NCI-H82 (cell line): ENCODE results near the gene MGAT1.

Experiments
- DNase-seq: peaks from one replicate; lab custom pipeline; 2025; lab: John Stamatoyannopoulos, UW

MGAT1 gene

DNA sequence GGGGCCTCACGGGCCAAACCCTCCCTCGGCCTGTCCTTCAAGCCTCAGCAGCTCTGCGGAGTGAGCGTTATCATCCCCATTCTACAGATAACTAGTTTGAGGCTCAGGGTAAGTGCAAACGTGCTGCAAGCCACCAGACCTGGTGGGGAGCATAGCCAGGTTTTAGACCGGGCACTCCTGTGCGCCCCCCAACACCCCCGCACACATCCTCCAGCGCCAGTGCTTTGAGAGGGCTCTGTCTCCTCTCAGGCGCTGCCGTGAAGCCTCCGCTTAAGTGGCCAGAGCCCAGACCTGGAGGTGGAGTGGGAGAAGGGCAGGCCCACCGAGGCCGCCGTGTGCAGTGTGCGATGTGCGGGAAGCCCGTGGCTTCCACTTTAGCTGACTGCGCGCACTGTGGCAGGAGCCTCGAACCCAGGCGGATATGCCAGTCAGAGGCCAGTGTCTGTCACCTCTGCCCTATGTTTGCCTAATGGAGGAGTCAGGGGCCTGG, 1.6 kb upstream of the MGAT1 start:
- DNase-seq = no peak

DNA sequence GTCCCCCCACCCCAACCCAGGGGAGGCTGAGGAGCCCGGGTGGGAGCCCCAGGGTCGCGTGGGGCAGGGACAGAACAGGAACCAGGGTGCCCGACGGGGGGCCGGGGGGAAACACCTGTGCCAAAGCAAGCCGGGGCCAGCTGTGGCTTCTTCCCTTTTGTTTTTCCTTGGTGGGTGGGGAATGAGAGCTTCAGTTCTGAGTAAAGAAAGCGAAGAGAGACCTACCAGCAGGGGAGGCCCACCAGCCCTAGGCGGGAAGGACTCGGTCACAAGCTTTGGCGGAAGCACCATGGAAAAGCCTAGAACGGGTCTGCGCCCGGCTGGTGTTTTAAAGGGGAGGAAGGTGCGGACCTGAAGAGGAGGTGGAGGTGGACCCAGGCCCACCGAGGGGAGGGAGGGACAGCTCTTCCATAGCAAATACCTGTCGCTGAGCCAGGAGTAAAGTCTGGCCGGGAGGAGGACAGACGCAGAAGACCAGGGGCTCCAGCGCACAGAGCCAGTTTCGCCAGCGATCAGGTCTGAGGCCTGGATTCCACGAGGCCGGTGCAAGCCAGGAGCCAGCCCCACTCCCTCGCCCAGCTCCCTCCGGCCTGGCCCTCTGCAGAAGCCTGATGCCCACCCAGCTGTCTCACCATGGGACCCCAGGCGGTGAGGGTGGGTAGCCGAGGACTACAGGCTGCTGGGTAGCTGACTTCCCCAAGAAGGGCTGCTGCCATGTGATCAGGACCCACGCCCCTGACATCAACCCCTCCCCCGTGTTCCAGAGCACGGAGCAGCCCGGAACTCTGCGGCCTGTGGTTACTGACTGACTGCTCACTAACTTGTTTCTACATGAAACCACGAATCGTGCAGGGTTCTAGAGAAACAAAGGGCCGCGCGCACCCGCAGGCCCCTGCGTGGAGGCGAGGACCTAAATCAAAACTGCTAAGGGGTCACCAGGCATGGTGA, 849 bp upstream of the MGAT1 start:
- peak; percentile 48 for DNase-seq

GRCh38 chr5:180801596-180802324, 846 bp downstream of the MGAT1 start:
- DNase-seq = no peak

DNA sequence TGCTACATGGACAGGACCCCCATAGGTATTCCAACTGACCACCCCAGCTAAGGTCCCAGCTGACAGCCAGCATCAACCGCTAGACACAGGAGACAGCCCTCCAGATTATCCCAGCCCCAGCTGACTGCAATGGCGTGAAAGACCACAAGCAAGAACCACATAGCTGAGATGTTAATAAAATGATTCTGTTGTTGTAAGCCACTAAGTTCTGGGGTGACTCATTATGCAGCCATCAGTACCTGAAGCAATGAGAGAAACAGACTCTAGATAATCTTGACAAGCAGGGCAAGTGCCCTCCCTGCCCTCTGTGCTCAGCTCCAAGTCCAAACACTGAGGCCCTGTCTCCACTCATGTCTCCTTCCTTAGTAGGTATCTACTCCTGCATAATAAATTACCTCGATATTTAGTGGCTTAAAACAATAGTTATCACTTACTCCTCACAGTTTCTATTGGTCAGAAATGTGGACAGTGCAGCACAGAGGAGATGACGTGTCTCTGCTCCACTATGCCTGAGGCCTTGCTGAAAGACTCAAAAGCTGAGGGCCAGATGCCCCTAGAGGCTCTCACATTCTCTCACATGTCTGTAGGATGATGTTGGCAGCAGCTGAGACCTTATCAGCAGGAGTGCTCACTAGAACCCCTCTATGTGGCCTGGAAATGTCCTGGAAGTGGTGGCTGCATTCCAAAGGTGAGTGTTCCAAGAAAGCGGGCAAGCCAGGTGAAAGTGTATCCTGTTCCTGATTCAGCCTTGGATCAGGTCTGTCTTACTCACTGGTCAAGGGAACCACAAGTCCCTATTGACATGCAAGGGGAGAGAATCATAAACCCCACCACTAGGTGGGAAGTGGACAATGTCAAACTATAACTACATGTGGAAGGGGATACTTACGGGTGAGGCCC, 2.5 kb downstream of the MGAT1 start:
- no peak for DNase-seq

- DNase-seq = peak; percentile 9
These were observed 3.4 kb downstream of the MGAT1 start for GRCh38 chr5:180799194-180799593.

DNA sequence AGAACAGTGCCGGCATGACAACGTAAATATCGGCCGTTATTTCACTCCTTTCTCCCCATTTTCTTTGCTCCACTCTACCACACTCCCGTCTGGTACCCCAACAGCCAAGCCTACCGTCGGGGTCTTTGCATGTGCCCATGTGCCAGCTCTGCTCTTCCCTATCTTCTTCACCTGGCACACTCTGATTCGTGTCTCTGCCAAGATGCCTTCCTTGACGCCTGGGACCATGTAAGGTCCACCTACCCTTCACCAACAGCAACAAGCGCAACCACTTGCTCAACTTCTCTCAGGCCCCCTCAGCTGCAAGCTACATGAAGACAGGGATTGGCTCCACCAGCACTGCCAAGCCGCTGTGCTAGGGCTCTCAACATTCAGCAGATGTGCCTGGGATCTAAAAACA, 4.4 kb downstream of the MGAT1 start:
- no peak for DNase-seq

DNA sequence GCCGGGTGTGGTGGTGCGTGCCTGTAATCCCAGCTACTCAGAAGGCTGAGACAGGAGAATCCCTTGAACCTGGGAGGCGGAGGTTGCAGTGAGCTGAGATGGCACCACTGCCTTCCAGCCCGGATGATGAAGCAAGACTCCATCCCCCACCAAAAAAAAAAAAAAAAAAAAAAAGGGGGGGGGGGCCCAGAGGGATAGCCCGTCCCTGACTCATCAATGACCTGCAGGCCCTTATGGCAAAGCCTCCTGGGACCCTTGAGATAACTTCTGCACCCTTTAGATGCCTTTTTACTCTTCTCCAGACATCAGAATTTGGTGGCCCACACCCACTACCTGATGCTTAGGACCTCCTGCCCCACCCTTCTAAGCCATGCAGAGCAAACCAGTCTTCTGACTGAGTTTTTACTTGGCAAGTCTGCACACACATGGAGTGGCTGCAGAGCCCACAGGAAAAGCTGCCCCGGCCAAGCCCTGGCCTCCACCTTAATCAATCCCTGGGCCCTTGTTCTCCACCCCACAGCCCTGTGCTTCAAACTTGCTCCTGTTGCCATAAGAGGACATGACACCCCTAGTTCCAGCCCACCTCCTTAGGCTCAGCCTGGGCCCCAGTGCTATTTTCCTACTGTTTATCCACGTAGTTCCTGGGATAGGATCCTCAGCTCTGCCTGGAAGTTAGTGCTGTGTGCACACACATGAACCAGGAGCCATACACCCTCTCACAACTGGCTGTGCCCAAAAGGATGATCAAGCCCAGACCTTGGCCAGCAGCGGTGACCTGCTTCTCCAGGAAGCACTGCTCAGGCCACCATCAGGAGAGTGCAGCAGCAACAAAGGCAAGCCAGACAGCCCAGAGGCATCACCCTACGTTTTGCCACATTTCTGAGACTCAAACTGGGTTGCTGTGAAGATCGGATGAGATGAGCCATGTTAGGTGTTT, 5.1 kb downstream of the MGAT1 start:
- no peak for DNase-seq

DNA sequence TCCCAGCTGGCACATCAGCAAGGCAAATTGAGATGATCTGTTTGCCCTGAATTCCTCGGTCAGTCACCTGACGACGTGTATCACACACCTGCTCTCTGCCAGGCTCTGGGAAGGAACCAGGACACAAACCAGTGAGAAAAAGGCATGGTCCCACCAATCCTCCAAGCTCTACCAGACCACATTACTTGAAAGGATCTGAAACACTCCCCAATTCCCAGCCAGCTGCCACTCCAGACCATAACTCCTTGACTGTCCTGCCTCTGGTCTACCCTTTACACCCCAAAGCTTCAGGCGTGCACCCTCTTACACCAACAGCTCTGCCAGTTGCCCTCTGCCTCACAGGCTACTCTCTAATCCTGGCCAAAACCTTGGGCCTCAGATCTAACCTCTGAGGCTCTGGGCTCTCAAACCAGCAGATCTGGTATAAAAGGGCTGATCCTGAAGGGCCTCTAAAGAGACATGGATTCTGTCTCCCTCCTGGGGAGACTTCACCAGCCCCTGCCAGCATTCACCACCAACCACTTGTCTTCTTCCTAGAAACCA, 6.8 kb downstream of the MGAT1 start:
- DNase-seq = no peak

GRCh38 chr5:180792965-180793287, 9.7 kb downstream of the MGAT1 start:
- no peak for DNase-seq

DNA sequence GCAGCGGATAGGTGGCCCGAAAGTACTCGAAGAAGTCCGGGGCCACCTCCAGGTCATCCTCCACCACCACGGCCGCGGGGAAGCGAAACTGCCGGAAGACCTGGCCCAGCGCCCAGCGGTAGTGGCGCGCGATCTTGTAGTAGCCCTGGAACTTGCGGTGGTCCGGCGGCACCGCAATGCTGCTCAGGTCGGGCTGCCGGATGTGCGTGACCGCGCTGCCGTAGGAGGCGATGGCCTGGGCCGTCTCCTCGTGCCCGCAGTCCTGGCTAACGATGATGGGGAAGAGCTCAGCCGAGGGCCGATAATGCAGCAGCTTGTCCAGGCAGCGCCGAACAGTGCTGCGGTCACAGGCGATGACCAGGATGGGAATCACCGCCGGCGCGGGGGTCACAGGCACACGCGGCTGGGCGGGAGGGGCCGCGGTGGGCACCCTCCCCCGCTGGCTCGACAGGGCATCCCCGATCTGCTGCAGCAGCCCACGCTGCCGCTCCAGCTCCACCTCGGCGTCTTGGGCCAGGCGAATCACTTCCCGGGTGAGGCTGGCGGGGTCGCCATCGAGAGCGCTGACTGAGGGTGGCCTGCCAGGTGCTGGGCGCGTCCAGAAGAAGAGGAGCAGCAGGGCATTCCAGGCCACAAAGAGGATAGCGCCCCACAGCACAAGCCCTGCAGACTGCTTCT, 10.2 kb downstream of the MGAT1 start:
- no peak for DNase-seq

DNA sequence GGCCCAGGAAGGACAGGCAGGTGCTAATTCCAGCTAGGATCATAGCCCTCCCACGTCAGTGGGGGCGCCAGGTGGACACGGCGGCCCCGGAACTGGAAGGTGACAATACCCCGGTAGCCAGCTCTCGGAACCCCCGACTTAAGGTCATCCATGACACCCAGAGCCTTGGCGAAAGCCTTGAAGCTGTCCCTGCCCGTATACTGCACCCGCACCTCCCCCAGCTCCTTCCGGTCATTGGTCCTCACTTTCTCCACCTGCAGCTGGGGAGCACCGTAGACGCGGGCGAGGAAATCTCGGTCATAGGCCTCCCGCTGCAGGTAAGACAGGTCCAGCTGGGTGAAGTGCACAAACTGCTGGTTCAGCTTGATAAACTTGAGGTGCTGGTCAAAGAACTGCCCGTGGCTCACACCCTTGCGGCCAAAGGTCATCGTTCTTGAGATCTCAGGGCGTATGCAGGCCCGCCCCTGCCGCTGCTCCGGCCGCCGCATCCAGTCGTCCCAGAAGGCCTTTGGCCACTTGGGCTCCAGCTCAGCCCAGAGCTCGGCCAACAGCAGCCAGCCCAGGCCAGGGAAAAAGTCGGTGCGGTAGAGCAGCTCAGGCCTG, 10.9 kb downstream of the MGAT1 start:
- DNase-seq = no peak

DNA sequence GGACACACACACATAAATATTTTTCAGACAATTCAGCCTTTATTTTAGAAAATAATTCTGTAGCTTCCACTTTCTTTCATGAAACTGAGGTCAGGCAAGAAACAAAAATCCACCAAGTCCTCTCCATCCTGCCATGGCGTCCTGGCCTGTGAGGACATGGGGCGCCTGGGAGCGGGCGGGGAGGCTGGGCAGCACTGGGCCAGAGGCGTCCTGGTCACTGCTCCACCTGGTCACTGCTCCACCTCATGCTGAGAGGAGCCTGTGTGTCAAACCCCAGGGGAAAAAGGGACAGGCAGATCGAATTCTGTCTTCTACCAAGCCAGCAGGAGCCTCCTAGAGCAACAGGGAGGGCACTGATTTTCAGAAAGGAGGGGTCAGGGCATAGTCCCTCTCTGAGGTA, 12.1 kb downstream of the MGAT1 start:
- no peak for DNase-seq

GRCh38 chr5:180790020-180790419, 12.6 kb downstream of the MGAT1 start:
- peak; percentile 44 for DNase-seq

GRCh38 chr5:180788651-180789410, 13.8 kb downstream of the MGAT1 start:
- DNase-seq = peak; percentile 7

DNA sequence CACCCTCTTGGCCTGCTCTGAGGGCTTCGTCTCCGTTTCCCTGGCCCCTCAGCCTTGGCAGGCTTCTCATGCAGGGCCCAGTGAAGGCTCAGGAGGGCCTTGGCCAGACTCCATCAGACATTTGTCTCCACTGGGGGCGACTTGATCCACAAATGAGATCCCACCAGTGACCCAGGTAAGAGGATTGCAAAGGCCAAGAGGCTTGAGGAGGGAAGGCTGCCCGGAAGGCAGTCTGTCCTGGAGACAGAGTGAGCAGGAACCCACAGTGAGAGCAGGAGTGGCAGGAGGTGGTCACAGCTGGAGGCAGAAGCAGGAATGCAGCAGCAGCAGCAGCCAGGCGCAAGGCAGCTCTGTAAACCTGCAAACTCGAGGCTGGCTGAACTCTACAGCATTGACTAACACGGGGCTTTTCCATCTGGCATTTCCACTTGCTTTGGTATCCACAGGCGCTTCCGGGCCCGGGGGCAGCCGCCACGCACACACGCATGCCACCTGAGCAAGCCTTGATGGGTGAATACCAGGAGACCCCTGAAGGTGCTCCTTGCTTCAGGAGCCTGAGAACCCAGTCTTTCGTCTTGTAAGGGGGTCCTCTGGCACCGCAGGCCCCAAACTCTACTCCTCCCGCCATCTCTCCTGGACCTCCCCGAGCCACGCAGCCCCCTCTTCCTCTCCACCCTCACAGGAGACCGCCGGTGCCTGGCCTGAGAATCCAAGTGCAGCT, 14.7 kb downstream of the MGAT1 start:
- DNase-seq = peak; percentile 69

DNA sequence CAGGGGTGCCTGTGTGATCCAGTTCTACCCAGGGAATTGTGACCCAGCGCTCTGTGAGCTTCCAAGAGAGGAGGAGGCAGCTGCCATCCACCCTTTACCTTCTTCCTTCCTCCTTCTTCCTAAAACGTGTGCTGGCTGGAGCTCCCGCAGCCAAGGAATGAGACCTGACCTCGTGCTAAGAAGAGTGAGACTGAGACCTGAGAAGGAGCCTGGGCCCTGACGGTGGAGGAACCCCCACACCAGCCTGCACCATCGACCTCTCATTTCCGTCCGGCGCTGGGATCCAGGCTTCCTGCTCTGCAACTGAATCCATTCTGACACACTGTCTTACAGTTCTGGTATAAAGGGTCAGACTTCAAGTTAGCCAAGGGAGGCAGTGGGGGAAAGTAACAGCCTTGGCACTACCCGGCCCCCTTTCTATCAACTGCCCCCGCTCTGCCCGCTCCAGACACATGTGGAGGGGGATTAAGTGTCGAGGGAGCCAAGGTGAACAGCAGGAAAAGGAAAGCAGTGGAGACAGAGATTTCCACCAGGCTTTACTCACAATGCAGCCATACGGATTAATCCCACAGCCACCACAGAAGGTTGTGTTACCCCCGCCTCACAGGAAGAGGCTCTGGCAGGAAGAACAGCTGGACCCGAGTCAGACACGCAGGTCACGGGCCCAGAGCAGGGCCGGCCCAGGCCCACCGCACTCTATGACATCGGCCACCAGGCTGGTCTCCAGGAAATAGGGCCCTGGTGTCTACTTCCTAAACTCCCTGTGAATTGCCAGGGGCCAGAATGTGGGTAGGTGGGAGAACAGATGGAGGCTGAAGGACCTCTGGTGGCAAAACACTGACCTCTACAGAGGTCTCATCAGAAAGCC, 15.8 kb downstream of the MGAT1 start:
- peak; percentile 85 for DNase-seq

DNA sequence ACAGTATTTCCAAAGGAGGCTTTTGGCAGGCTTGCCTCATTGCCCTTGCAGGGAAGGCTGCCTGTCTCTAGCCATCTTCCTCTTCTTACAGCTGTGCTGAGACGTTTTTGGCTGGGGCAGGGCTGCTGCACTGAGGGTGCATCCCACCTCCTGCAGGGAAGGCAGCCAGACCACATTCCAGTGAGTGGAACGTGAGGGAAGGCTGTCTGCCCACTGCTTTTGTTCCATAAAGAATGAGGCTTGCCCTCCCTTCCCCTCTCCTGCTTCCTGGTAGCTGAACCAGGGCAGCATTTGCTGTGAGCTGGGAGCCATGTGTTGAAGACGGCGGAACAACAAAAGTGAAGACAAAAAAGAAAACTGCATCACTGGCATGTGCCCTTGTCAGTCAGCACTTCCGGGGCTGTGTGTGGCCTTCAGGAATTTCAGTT, 16.8 kb downstream of the MGAT1 start:
- no peak for DNase-seq
